Muscle of leg (tissue), 11 donors: ENCODE results near the gene UBAC2. TPM values are rescaled to one million over a fixed set of nuclear protein-coding genes. Genes with fewer than 3 reads are reported as not detected.

Experiments
- DNase-seq: peaks from one replicate; pipeline ENCODE4 v3.0.0; 2013
- H3K27ac ChIP-seq: one replicate; pipeline ENCODE4 v1.5.1; 2013; ENCODE audit warnings: mild to moderate bottlenecking, low read length, control low read depth
- H3K27me3 ChIP-seq: one replicate; pipeline ENCODE4 v1.6.1; 2013; ENCODE audit warnings: low read length; ENCODE audit not compliant: control insufficient read depth, insufficient read depth
- H3K36me3 ChIP-seq: one replicate; pipeline ENCODE4 v1.6.1; 2013; ENCODE audit warnings: low read length; ENCODE audit not compliant: control insufficient read depth, insufficient read depth
- H3K4me1 ChIP-seq: one replicate; pipeline ENCODE4 v1.6.1; 2013; ENCODE audit warnings: low read length; ENCODE audit not compliant: control insufficient read depth, insufficient read depth
- H3K4me3 ChIP-seq: one replicate; pipeline ENCODE4 v1.5.1; 2013; ENCODE audit warnings: low read length, control low read depth
- H3K9me3 ChIP-seq: replicated peaks from 2 replicates; pipeline ENCODE4 v1.6.1; 2013; ENCODE audit warnings: low read depth, low read length; ENCODE audit not compliant: control insufficient read depth
- WGBS: methylation state at CpG from one replicate; pipeline ENCODE4 v1.1.5; 2013; ENCODE audit warnings: missing lambda C conversion rate; ENCODE audit not compliant: insufficient coverage; 5-methylcytosine and 5-hydroxymethylcytosine counted together
- polyA plus RNA-seq, 8 donors: library from polyadenylated mRNA; unstranded; fragments of 120-200 nt; gene quantifications; one replicate each; pipeline versions ENCODE4 v1.2.1 to v1.2.3, GENCODE V29; 2013; ENCODE audit warnings: inconsistent platforms in 1 of 8, low replicate concordance in 1 of 8; ENCODE audit not compliant: insufficient read length in 8 of 8, insufficient read depth in 1 of 8
- total RNA-seq: library from RNA; stranded (reverse); fragments of 120-200 nt; gene quantifications from one replicate; pipeline ENCODE4 v1.2.4, GENCODE V29; 2013

The UBAC2 gene
- total and polyA plus RNA-seq, 9 donors, result 46.3 to 92.6 (median 84.7) TPM

DNA sequence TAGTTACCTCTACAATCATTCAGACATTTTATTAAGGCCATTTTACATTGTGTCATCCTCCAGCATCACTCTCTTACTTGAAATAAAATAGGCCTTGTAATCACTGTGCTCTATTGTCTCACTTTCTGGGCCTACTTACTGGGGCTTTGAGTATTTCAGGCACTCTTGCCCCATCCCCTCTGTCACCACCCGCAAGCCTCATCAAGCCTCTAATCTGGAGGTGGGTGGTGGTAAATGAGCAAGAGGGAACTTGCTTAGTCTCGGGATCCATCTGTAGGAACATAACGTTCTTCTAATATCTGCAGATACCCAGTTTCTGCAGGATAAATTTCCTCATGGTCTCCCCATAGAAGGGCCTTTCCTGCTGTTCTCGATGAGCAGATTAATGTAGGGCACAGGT is 77.0 kb downstream of the UBAC2 start:
- peaks cover 6% of the 10 kb centered on the region for H3K4me1 ChIP-seq
- peaks cover under 1% of the 10 kb centered on the region for H3K9me3 ChIP-seq
- no peak for DNase-seq
- H3K27ac ChIP-seq, result no peak overlapping the region
- WGBS, result 100% methylated on average over 2 of the region's 4 CpGs
- H3K27me3 ChIP-seq, result no peaks in the 10 kb centered on the region
- H3K36me3 ChIP-seq, result no peaks in the 10 kb centered on the region
- no peak overlapping the region for H3K4me3 ChIP-seq

DNA sequence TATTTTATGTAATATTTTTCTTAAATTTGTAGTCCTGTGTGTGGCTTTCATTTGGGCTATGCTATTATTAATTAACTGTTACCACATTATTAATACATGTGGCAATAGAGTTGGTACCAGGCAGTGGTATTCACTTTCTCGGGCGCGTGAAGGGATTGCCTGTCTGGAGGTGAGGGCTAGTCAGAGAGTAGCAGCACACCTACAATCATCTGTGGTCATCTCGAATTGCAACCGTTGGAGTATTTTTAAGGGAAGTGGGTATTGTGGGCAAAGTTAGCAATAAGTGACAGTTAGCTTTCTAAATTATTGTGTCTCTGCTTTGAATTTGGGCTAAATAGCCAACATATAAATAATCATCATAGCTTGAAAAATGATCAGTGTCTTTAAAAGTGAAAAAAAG is 77.5 kb downstream of the UBAC2 start:
- Histone ChIP-seq H3K4me1 (peaks cover 6% of the 10 kb centered on the region), H3K36me3 (no peaks in the 10 kb centered on the region), H3K27ac (no peak overlapping the region), H3K27me3 (no peaks in the 10 kb centered on the region), H3K4me3 (no peak overlapping the region), H3K9me3 (no peaks in the 10 kb centered on the region)
- WGBS, result no CpG with 5 or more reads among the region's 5 CpGs
- no peak for DNase-seq

DNA sequence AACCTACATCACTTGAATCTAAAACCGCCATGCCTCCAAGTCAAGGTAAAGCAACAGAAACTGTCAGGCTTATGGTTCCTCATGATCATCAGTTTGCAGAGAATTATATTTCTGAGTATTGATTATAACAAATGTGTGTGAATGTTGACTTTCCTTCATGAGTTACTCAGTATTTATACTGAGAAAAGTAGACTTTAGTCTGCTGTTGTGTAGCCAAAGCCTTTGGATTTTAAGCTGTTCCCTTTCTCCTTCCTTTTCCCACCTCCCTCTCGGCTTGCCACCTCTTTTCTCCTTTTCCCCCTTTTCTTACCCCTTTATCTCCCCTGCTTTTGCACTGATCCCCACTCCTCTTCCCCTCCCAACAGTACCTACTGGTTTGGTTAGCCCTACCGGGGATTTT is 78.2 kb downstream of the UBAC2 start:
- Histone ChIP-seq H3K9me3 (no peaks in the 10 kb centered on the region), H3K36me3 (no peaks in the 10 kb centered on the region), H3K27ac (no peak overlapping the region), H3K27me3 (no peaks in the 10 kb centered on the region), H3K4me3 (no peak overlapping the region), H3K4me1 (peaks cover 6% of the 10 kb centered on the region)
- WGBS, result 67% methylated on average over 1 of the region's 3 CpGs
- DNase-seq, result no peak

DNA sequence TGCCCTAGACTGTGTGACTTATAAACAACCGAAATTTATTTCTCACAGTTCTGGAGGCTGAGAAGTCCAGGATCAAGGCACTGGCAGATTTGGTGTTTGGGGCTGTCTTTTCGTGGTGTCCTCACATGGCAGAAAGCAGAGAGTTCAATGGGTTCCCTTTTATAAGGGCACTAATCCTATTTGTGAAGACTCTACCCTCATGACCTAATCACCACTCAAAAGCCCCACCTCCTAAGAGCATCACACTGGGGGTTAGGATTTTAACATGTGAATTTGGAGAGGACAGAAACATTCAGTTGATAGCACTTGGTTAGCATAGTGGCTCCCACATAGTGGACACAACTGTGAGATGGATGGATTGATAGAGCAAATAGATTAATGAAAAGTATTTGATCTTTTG is 79.0 kb downstream of the UBAC2 start:
- Histone ChIP-seq H3K36me3 (no peaks in the 10 kb centered on the region), H3K27me3 (no peaks in the 10 kb centered on the region)
- no CpG with 5 or more reads among the region's 2 CpGs for WGBS

DNA sequence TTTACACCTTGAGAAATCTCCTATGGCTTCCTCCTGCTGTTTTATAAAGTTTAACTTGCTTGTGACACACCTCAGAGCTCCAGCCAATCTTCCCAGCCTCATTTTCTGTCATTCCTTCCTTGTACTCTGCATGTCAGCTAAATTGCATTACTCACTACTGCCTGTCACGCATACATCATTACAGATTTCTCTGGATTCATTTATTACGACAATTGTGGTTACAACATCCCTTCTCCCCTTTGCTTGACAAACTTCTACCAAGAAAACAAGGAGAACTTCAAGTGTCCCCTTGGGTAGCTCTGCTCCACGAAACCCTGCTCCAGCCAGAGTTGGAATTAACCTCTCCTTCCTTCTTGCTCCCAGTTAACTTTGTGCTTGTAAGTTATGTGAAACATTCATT is 79.5 kb downstream of the UBAC2 start:
- Histone ChIP-seq H3K27ac (no peak overlapping the region), H3K4me3 (no peak overlapping the region), H3K27me3 (no peaks in the 10 kb centered on the region), H3K36me3 (no peaks in the 10 kb centered on the region), H3K4me1 (peaks cover 6% of the 10 kb centered on the region), H3K9me3 (no peaks in the 10 kb centered on the region)
- 100% methylated on average over 1 of the region's 3 CpGs for WGBS
- DNase-seq, result no peak

More for the DNA sequence above, 79.0 kb downstream of the UBAC2 start:
- Histone ChIP-seq H3K27ac (no peak overlapping the region), H3K9me3 (no peaks in the 10 kb centered on the region), H3K4me3 (no peak overlapping the region), H3K4me1 (peaks cover 6% of the 10 kb centered on the region)
- DNase-seq, result no peak

DNA sequence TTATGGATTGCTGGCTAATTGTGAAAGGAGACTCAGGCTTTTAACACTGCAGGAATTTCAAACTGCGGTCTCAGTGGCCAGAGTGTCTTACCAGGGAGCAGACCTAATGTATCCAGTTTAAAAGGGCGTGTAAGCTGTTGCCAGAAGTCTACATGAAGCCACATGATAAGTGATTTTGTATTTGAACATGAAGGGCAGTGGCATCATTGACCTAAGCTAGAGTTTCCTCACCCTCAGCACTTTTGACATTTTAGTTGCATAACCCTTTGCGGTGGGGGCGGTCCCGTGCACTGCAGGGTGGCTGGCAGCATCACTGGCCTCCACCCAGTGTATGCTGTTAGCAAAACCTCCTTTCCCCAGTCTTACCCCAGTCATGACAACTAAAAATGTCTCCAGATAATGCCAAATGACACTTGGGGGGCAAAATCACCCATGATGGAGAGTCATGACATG is 81.2 kb downstream of the UBAC2 start:
- H3K36me3 ChIP-seq, result no peaks in the 10 kb centered on the region
- no peak overlapping the region for H3K4me3 ChIP-seq
- 93% methylated on average over 3 of the region's 5 CpGs for WGBS
- H3K27me3 ChIP-seq, result no peaks in the 10 kb centered on the region
- peak overlapping the region; percentile 80 for H3K27ac ChIP-seq
- peaks cover 11% of the 10 kb centered on the region for H3K4me1 ChIP-seq
- no peaks in the 10 kb centered on the region for H3K9me3 ChIP-seq
- DNase-seq, result peak; percentile 62

DNA sequence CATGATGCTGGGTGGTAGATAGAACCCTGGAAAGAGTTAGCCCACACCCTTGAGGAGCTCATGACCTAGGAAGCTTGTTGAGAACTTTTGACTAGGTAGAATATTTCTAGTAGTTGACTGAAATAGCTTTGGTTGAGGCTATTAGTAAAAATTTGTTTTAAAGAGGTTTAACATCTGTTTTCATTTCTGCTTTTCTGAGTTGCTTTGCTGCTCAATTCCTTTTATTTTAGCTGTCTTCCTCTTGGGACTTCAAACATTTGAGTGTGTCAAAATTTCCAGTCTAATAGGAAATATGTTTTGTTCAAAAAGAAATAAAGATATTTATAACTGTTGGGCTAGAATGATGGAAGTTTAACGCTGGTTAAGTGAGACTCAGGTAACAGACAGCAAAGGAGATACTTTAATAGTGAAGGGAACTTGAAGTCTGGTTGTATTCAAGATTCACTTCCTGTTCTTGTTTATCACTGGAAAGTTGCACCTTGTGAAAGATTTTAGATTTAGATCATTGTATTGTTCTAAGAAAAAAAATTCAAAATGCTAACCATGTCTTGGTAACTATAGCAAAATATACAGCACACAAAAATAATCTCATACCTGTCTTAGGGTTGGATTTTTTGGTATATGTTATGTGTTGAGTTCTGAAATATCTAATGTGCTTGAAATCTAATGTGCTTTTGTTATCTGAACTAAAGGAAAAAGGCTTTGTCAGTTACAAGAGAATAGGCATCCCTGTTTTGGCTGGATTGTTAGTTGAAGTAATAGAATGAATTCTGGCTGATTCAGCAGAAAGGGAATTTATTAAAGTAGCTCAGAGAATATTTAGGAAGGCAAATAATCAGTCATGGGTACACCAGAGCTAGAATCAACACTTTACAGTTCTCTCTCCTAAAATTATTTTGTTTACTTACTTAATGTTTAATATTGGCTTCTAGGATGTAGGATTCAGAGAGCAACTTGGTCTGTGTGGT is 81.9 kb downstream of the UBAC2 start:
- no peaks in the 10 kb centered on the region for H3K9me3 ChIP-seq
- H3K4me1 ChIP-seq, result peaks cover 16% of the 10 kb centered on the region
- no peak overlapping the region for H3K4me3 ChIP-seq
- H3K36me3 ChIP-seq, result no peaks in the 10 kb centered on the region
- 14% methylated on average over 1 of the region's 1 CpG for WGBS
- DNase-seq, result peak; percentile 86
- no peaks in the 10 kb centered on the region for H3K27me3 ChIP-seq
- peak overlapping the region; percentile 80 for H3K27ac ChIP-seq

DNA sequence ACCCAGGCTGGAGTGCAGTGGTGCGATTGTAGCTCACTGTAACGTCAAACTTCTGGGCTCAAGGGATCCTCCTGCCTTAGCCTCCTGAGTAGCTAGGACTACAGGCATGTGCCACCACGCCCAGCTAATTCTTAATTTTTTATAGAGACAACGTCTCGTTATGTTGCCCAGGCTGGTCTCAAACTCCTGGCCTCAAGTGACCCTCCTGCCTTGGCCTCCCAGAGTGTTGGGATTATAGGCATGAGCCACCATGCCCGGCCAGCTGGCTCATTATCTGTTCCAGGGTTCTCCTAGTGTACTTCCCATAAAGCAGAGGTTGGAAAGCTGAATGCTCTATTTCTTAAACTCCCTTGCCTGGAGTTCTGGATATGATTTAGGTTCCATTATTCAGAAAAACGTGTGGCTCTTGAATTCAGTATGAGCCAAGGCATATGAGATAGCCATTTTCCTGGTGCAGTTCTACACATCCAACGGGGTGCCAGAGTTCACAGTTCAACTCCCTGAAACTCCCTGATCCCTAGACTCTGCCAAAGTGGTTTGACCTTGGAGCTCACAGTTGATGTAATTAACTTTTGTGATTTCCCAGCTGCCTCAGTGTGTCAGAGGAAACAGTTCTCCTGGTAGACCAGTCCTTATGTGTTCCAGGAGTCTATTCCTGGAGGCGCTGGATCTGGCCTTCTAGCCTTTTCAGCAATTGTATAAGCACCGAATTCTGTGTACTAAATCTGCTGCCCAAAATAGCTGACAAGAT is 85.0 kb downstream of the UBAC2 start:
- H3K4me1 ChIP-seq, result peaks cover 17% of the 10 kb centered on the region
- H3K27me3 ChIP-seq, result no peaks in the 10 kb centered on the region
- peaks cover 3% of the 10 kb centered on the region for H3K36me3 ChIP-seq
- no peak overlapping the region for H3K4me3 ChIP-seq
- no peaks in the 10 kb centered on the region for H3K9me3 ChIP-seq
- DNase-seq, result peak; percentile 23
- 73% methylated on average over 8 of the region's 10 CpGs for WGBS
- no peak overlapping the region for H3K27ac ChIP-seq

DNA sequence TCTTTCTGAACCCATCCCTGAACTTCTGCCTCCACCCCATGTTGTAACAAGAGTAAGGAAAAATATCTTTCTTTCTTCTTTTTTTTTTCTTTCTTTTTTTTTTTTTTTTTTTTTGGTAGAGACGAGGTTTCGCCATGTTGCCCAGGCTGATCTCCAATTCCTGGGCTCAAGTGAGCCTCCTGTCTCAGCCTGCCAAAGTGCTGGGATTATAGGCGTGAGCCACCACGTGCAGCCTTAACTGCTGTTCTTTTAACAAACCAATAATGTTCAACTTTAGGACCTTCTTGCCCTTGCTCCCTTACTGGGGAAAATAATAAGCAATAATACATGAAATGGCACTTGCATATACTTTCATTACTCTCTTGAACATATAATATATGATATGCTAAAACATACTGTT is 86.9 kb downstream of the UBAC2 start:
- 27% methylated on average over 2 of the region's 4 CpGs for WGBS
- Histone ChIP-seq H3K27ac (no peak overlapping the region), H3K9me3 (no peaks in the 10 kb centered on the region), H3K27me3 (no peaks in the 10 kb centered on the region), H3K36me3 (peaks cover 3% of the 10 kb centered on the region), H3K4me3 (no peak overlapping the region), H3K4me1 (peaks cover 11% of the 10 kb centered on the region)
- DNase-seq, result peak; percentile 43

DNA sequence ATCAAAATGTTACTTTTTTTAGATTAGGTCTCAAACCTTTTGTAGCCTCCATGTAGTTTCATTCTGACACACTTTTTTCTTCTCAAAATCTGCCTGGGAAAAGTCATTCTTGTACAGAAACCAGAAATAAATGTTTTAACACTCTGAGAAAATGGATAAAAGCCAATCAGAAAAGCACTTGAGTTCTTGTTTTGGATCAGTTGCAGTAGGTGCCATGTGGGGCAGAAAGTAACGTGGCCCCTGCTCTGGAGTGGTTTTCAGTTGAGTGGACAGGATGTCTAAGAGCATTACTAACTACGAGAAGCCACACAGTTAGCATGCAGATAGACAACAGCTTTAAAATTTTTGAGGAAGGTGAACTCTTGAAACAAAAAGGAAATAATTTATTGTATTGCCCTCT is 87.4 kb downstream of the UBAC2 start:
- Histone ChIP-seq H3K36me3 (peaks cover 3% of the 10 kb centered on the region), H3K4me1 (peaks cover 11% of the 10 kb centered on the region), H3K27me3 (no peaks in the 10 kb centered on the region), H3K4me3 (no peak overlapping the region), H3K9me3 (no peaks in the 10 kb centered on the region), H3K27ac (no peak overlapping the region)
- peak; percentile 27 for DNase-seq
- no CpG with 5 or more reads among the region's 2 CpGs for WGBS
